Measurements from ENCODE around the gene FRAT2.

- TF ChIP-seq CTCF (IDR thresholded peaks at IDR 0.05; ENCODE audit: extremely low read depth in 1 of 2, insufficient read depth in 1 of 2, low read depth in 1 of 2, low read length in 2 of 2), result no peak
- TF ChIP-seq POLR2AphosphoS5 (IDR thresholded peaks at IDR 0.05; ENCODE audit: insufficient read depth, low read depth, low read length), result no peak
- no peak for TF ChIP-seq POLR2A (IDR thresholded peaks at IDR 0.05; ENCODE audit: low read depth, low read length)
- TF ChIP-seq, protein P1, sequence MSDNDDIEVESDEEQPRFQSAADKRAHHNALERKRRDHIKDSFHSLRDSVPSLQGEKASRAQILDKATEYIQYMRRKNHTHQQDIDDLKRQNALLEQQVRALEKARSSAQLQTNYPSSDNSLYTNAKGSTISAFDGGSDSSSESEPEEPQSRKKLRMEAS (IDR thresholded peaks at IDR 0.05; ENCODE audit: insufficient read depth, insufficient read length), result no peak
- no peak for TF ChIP-seq EZH2 (IDR thresholded peaks at IDR 0.05; ENCODE audit: borderline replicate concordance, low read depth, low read length, severe bottlenecking)
Observed at GRCh38 chr10:97381626-97382025, 47.1 kb upstream of the FRAT2 start.

Data from endothelial cell of umbilical vein (primary cell).